Stimulated activated effector memory CD8-positive, alpha-beta T cell treated with anti-CD3 and anti-CD28 coated beads, Interleukin-12 subunit alpha, Interleukin-12 subunit beta, amount 100 ng/mL, for 72 hours (primary cell): ENCODE results near the gene NCKAP5.

Experiments used
- ATAC-seq: fragments of 150-1000 bp; cut with Tn5 transposase; 2 replicates; pipeline ENCODE4 v1.10.0; 2021
- DNase-seq, 2 donors: peaks; one replicate each; pipeline ENCODE4 v3.0.0; 2021 to 2022; ENCODE audit warnings: low spot score in 2 of 2
- H3K27ac Mint-ChIP-seq: one replicate; pipeline ENCODE4 v1.8.0; 2022; ENCODE audit warnings: mild to moderate bottlenecking, mixed read lengths
- H3K36me3 Mint-ChIP-seq: one replicate; pipeline ENCODE4 v1.8.0; 2022; ENCODE audit warnings: mild to moderate bottlenecking, mixed read lengths
- H3K4me1 Mint-ChIP-seq: one replicate; pipeline ENCODE4 v1.8.0; 2022; ENCODE audit warnings: mixed read lengths
- H3K4me3 Mint-ChIP-seq: one replicate; pipeline ENCODE4 v1.8.0; 2022; ENCODE audit warnings: mild to moderate bottlenecking, mixed read lengths
- H3K9me3 Mint-ChIP-seq: one replicate; pipeline ENCODE4 v1.8.0; 2022; ENCODE audit warnings: mixed read lengths

NCKAP5 gene

DNA sequence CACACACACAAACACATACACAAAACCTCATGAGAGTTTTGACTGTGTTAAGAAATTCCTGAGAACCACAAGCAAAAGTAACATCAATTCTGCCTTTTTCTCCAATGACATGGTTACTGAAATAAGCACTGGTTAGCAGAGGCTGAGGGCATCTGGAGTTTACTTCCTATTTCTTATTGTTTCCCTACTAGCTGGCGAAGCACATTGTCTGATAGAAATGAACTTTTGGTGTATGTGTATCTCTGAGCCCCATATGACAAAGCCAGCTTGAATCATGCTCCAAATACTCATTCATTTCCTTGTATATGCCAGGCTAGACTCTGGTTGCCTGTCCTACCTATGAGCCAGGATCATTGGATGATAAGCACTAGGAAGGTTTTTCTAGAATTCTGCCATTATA is 203.1 kb downstream of the NCKAP5 start:
- Mint-ChIP-seq H3K36me3 (no peaks in the 10 kb centered on the region), H3K4me1 (no peaks in the 10 kb centered on the region), H3K27ac (no peak overlapping the region), H3K9me3 (peaks cover 7% of the 10 kb centered on the region), H3K4me3 (no peak overlapping the region)
- ATAC-seq = no peak
- no peak for DNase-seq

DNA sequence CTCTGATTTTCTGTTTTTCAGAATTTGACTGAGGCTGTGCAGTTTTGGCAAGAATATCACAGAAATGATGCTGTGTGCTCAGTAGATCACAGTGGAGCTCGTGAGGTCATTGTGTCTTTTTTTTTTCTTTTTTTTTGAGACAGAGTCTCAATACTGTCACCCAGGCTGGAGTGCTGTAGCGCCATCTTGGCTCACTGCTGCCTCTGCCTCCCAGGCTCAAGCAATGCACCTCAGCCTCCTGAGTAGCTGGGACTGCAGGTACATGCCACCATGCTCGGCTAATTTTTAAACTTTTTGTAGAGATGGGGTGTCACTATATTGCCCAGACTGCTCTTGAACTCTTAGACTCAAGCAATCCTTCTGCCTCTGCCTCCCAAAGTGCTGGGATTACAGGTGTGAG is 203.6 kb downstream of the NCKAP5 start:
- Mint-ChIP-seq H3K36me3 (no peaks in the 10 kb centered on the region), H3K27ac (no peak overlapping the region), H3K9me3 (peaks cover 8% of the 10 kb centered on the region), H3K4me1 (no peaks in the 10 kb centered on the region), H3K4me3 (no peak overlapping the region)
- ATAC-seq = no peak
- no peak for DNase-seq

DNA sequence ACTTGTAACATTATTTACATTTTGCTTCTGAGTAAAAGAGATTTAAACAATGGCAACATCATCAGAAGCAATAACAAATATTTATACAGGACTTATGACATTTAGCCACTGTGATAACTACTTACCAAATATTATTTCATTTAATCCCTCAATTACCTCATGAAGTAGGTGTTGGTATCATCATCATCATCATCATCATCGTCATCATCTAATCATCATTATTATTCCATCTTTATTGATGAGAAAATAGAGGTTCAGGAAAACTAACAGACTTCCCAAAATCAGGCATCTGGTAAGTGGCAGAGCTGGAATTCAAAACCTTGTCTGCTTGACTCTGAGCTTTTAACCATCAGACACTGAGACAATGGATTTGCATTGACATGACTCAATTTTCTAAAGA is 204.4 kb downstream of the NCKAP5 start:
- Mint-ChIP-seq H3K4me1 (no peaks in the 10 kb centered on the region), H3K36me3 (no peaks in the 10 kb centered on the region), H3K4me3 (no peak overlapping the region), H3K27ac (no peak overlapping the region), H3K9me3 (peaks cover 5% of the 10 kb centered on the region)
- no peak for ATAC-seq
- no peak for DNase-seq

DNA sequence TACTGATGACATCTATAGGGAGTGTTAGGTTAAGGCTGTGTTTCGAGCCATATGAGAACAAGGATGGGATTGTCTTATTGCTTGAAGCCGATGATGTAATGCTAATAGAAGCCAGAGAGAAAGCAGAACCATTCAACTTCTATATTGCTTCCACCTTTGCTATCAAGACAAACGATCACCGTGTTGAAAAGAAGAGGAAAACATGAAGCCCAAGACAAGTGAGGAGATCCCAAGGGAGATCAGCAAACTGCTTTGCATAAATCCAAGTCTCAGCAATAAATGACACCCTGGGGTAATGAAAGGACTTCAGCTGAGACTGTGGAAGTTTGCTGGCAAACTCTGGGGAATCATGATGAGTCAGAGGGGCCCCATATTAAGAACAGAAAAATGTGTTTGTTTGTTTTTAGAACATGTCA is 206.2 kb downstream of the NCKAP5 start:
- ATAC-seq = no peak
- no peak overlapping the region for H3K4me3 Mint-ChIP-seq
- no peak overlapping the region for H3K27ac Mint-ChIP-seq
- H3K36me3 Mint-ChIP-seq = no peaks in the 10 kb centered on the region
- H3K9me3 Mint-ChIP-seq = peaks cover 3% of the 10 kb centered on the region
- no peaks in the 10 kb centered on the region for H3K4me1 Mint-ChIP-seq
- DNase-seq = no peak

DNA sequence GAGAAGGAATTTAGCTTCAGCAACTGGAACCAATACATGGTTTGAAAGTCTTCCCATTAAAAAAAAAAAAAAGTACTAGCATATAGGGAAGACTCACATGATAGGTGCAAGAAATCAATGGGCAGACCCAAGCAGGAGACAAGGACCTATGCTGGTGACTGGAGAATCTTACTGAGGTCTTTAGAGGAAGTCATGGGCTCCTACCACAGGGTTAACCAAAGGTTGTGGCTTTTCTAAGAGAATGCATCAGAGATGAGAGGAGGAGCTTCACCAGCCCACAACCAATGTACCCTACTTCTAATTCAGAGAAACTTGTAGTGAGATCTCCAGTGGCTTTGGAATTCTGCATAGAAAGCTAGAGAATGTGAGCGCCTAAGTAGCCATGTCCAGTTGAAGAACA is 207.4 kb downstream of the NCKAP5 start:
- no peaks in the 10 kb centered on the region for H3K36me3 Mint-ChIP-seq
- H3K27ac Mint-ChIP-seq = no peak overlapping the region
- no peaks in the 10 kb centered on the region for H3K4me1 Mint-ChIP-seq
- ATAC-seq = no peak
- H3K4me3 Mint-ChIP-seq = no peak overlapping the region
- DNase-seq = no peak
- H3K9me3 Mint-ChIP-seq = peaks cover 3% of the 10 kb centered on the region

DNA sequence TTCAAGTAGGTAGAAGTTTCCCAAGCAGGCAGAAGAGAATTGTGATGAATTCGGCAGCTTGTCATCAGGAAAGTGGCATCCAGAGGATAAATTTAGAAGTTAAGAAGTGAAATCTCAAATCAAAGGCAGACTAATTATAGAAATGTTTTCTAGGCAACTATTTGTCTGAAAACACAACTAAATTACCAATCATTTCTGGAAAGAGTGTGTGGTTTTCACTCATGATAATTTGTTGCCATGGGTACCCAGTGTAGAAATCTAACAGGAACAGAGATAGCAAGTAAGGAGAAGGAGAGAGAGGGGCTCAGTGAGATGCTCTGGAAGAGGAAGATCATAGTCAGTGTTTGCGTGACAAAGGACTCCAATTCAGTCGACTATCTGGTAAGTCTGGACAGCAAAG is 208.1 kb downstream of the NCKAP5 start:
- DNase-seq (no peak), ATAC-seq (no peak)
- Mint-ChIP-seq H3K36me3 (no peaks in the 10 kb centered on the region), H3K9me3 (peaks cover 3% of the 10 kb centered on the region), H3K4me1 (no peaks in the 10 kb centered on the region), H3K27ac (no peak overlapping the region), H3K4me3 (no peak overlapping the region)

DNA sequence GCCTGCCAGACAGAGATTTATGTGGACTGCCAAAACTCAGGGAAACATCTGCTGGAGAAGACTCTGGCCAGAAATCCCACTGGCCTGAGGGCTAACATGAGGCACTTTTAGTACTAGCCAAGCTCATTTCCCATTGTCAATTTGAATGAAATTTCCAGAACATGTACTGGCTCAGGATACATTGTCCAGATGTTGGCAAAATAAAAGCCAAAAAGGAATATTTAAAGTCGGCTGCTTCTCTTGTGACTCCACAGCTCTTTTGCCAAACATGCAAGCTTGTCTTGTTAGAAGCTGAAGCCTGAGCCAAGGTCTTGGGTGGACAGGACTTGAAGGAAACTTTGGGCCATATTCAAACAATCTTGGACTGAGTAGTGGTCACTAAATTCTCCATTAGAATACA is 215.5 kb downstream of the NCKAP5 start:
- no peaks in the 10 kb centered on the region for H3K4me1 Mint-ChIP-seq
- H3K36me3 Mint-ChIP-seq = no peaks in the 10 kb centered on the region
- no peak for ATAC-seq
- H3K27ac Mint-ChIP-seq = no peak overlapping the region
- H3K9me3 Mint-ChIP-seq = peaks cover 11% of the 10 kb centered on the region
- H3K4me3 Mint-ChIP-seq = no peak overlapping the region
- DNase-seq = no peak

DNA sequence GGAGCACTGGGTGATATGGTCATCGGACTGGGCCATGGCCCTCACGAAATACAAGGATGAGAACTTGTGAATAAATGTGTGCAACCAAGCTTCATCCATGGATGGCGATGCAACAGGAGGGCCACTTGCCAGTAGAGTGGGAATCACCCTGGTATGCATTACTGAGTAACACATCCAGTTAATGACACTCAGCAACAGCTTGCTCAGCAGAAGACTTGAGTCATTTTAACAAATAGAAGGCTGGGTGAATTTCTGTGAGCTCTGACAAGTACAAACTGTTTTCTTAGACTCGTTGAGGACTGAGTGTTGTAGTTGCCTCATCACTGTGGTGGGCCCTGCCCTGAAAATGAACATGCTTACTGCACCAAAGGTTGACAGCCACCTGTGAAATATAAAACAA is 221.6 kb downstream of the NCKAP5 start:
- peaks cover 13% of the 10 kb centered on the region for H3K9me3 Mint-ChIP-seq

DNA sequence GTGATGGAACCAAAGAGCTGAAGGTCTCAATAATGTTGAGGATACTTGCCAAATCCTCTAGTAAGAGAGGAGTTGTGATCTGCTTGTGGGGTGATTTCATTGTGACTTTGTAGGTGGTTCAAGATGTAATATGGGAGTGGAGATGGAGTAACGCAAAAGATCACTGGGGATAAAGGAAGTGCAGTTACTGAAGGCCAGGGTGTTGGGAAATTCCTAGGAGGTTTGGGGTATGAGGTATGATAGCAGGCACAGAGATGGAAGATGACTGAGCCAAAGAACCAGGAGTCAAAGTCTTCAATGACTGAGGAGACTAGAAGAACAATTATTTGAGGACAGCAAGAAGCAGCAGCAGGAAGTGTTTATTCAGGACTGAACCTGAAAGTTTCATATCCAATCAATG is 222.6 kb downstream of the NCKAP5 start:
- Mint-ChIP-seq H3K36me3 (no peaks in the 10 kb centered on the region), H3K4me1 (no peaks in the 10 kb centered on the region), H3K9me3 (peaks cover 13% of the 10 kb centered on the region), H3K27ac (no peak overlapping the region), H3K4me3 (no peak overlapping the region)
- DNase-seq = no peak
- no peak for ATAC-seq

More for the DNA sequence above, 221.6 kb downstream of the NCKAP5 start:
- Mint-ChIP-seq H3K27ac (no peak overlapping the region), H3K4me1 (no peaks in the 10 kb centered on the region), H3K4me3 (no peak overlapping the region), H3K36me3 (no peaks in the 10 kb centered on the region)
- DNase-seq = no peak
- ATAC-seq = no peak

DNA sequence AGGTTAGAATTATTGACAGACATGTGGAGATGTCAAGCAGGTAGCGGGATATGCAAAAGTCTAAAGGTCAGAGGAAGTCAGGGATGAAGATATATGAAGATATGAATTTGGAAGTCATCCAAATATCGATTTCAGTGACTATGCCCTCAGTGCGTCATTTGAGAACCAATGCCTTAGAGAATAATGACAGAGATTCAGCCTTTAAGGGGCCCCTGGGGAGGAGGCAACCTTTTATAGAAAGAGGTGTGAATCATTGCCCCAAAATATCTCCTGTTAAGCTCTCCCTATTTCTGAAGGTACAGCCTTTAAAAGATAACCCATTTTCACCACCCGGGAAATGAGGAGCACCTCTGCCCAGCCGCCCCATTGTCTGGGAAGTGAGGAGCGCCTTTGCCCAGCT is 223.4 kb downstream of the NCKAP5 start:
- H3K36me3 Mint-ChIP-seq = no peaks in the 10 kb centered on the region
- H3K4me1 Mint-ChIP-seq = no peaks in the 10 kb centered on the region
- no peak for ATAC-seq
- no peak overlapping the region for H3K27ac Mint-ChIP-seq
- H3K4me3 Mint-ChIP-seq = no peak overlapping the region
- DNase-seq = no peak
- H3K9me3 Mint-ChIP-seq = peaks cover 13% of the 10 kb centered on the region

DNA sequence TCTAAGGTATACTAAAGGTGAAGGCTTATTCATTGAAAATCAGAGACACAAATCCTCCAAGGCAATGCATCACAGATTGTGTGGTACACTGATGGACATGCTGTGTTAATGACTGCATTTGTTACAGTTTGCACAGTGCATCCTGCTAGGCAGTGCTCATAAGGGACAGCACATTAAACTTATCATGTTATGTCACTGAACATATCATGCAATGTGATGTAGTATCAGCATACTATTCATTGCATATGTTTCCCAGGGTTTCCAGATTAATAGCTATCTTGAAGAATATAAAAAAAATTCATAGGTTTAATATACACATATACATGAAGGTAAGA is 225.3 kb downstream of the NCKAP5 start:
- ATAC-seq = no peak
- Mint-ChIP-seq H3K36me3 (no peaks in the 10 kb centered on the region), H3K4me3 (no peak overlapping the region), H3K4me1 (no peaks in the 10 kb centered on the region), H3K9me3 (peaks cover 10% of the 10 kb centered on the region), H3K27ac (no peak overlapping the region)
- no peak for DNase-seq

DNA sequence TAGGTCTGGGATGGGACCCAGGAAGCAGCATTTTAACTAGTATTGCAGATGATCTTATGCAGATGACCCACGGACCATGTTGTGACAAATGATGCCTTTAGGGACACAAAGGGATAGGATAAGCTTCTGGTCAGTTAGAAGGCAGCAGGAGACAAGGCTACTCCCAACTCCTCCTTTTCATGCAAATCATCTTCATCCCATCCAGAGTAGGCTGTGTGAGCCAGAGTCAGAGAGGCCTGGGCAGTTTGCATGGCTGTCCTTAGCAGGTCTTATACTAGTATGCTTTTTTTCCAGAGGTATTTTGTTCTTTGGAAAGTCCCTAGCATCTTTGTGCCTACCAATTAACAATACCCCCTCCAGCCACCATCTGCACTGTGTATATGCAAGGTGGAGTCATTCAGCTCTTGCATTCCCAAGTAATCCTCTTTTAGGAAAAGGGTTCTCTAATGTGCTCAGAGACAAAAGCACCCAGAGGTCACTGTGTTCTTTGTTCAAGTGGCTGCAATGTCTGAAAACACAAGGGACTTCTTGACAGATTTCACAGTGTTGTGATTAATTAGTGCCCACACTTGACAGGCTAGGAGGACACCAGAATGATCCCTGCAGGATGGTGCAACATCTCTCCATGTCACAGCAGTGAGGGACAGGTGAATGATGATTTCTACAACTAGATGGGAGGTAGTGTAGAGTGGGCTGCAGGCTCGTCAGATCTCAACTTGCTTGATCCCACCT is 225.8 kb downstream of the NCKAP5 start:
- DNase-seq (no peak), ATAC-seq (no peak)
- Mint-ChIP-seq H3K36me3 (no peaks in the 10 kb centered on the region), H3K4me1 (no peaks in the 10 kb centered on the region), H3K9me3 (peaks cover 10% of the 10 kb centered on the region), H3K27ac (no peak overlapping the region), H3K4me3 (no peak overlapping the region)

DNA sequence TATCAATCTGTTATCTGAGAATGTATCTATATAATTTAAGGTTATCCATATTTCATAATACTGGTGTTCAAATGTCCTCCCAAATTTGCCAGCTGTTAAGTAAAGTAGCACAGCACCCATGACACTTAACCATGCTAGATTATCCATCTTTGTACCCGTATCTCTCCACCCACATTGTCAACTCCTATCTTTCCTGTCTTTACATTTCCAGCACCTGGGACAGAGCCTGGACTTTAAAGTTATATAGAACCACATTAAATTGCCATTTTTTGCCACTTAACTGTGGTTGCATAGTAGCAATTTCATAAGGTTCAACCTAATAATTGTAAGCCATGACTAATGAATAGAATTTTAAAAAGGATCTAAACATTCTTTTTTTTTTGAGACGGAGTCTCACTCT is 226.7 kb downstream of the NCKAP5 start:
- no peak for ATAC-seq
- DNase-seq = no peak
- H3K27ac Mint-ChIP-seq = no peak overlapping the region
- H3K4me1 Mint-ChIP-seq = no peaks in the 10 kb centered on the region
- H3K4me3 Mint-ChIP-seq = no peak overlapping the region
- peaks cover 10% of the 10 kb centered on the region for H3K9me3 Mint-ChIP-seq
- H3K36me3 Mint-ChIP-seq = no peaks in the 10 kb centered on the region

DNA sequence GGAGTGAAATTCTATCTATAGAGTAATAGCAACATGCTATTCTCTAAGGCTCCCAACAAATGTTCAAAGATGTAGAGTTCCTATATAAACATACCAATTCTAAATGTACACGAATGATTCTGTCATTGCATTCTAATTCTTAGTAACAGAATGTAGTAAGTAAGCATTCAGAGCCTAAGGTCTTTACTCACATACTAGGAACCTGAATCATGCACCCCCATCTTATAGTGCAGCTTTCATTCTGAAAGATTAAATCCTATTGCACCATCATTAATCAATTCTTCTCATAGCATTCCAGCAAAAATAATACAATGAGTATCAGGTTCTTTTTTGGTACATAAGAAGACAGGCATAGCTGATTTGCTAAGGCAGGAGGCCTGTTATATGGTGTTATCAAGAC is 230.0 kb downstream of the NCKAP5 start:
- no peak for ATAC-seq

DNA sequence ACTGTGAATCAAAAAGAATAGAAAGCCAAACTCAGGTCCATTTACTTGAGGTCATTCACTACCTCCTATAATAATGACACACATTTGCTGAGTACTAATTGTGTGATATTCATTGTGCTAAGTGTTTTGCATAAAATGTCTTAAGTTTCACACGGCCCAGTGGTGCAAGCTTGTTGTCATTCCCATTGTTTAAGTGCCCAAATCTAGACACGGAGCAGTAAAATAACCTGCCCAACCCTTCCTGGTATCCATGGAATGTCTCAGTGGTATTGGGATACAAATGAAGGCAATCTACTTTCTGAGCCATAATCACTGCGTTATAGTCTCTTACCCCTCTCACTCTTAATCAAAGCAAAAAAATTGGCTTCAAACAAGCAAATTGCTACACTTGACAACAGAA is 233.3 kb downstream of the NCKAP5 start:
- H3K4me3 Mint-ChIP-seq = no peak overlapping the region
- DNase-seq (no peak), ATAC-seq (no peak)
- H3K9me3 Mint-ChIP-seq = peaks cover 6% of the 10 kb centered on the region
- H3K27ac Mint-ChIP-seq = no peak overlapping the region
- H3K4me1 Mint-ChIP-seq = no peaks in the 10 kb centered on the region
- no peaks in the 10 kb centered on the region for H3K36me3 Mint-ChIP-seq

More for the DNA sequence above, 230.0 kb downstream of the NCKAP5 start:
- H3K27ac Mint-ChIP-seq = no peak overlapping the region
- peaks cover 3% of the 10 kb centered on the region for H3K9me3 Mint-ChIP-seq
- no peaks in the 10 kb centered on the region for H3K36me3 Mint-ChIP-seq
- no peaks in the 10 kb centered on the region for H3K4me1 Mint-ChIP-seq
- no peak overlapping the region for H3K4me3 Mint-ChIP-seq
- DNase-seq = no peak

DNA sequence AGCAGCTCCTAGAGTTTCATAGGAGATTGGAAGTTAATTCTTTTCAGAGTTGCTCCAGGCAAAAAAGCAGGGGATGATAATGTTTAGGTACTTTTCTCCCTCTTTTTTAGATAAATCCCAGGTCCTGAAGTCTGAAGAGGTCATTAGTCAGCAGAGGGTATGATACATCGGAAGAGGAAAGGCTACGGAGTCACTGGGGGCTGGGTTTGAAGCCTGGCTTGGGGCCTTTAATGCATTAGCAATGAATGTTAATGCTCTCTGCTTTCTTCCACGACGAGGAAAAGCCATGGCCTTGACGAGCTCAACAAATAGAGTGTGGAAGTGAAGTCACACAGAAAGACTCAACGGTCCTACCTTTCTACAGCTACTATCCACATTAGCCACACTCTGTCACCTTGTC is 235.1 kb downstream of the NCKAP5 start:
- ATAC-seq = no peak
- no peak overlapping the region for H3K27ac Mint-ChIP-seq
- DNase-seq = no peak
- peaks cover 8% of the 10 kb centered on the region for H3K9me3 Mint-ChIP-seq
- no peak overlapping the region for H3K4me3 Mint-ChIP-seq
- no peaks in the 10 kb centered on the region for H3K4me1 Mint-ChIP-seq
- no peaks in the 10 kb centered on the region for H3K36me3 Mint-ChIP-seq

DNA sequence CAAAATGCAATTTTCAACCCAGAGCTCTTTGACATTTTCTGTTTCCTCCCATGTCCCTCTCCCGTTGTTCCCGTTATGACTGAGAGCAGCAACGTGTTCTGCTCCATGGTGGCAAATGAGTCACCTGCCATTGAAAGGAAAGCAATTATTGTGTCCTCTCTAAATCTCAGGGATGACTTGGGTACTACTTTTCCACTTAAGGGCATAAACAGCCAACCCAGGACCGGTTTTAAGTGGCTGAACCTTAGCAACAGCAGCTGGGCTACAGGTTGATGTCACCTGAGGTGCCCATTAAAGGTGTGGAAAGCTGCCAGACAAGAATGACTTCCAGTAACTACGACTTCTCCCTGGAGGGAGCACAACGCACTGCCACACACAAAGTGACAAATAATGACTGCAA is 236.8 kb downstream of the NCKAP5 start:
- Mint-ChIP-seq H3K4me1 (no peaks in the 10 kb centered on the region), H3K36me3 (no peaks in the 10 kb centered on the region), H3K27ac (no peak overlapping the region), H3K9me3 (peaks cover 10% of the 10 kb centered on the region), H3K4me3 (no peak overlapping the region)
- DNase-seq (no peak), ATAC-seq (no peak)
